ENCODE data around the gene FAF1. TPM values are rescaled to one million over a fixed set of nuclear protein-coding genes. Genes with fewer than 3 reads are reported as not detected.
"Not testable (repeated sequence)": the region's sequence is repeated elsewhere in the genome, so short reads cannot be mapped to it uniquely, and the experiment has no call there.

Gene FAF1
- total RNA-seq, 1 experiment from 2014 or later, result 73.2 TPM

GRCh38 chr1:50934838-50935237 lies 25.2 kb downstream of the FAF1 start:
- DNase-seq (ENCODE audit: low read depth, low spot score), result no peak
- H2AFZ ChIP-seq (ENCODE audit: low read depth, low read length, poor library complexity, severe bottlenecking), result no peak overlapping the region
- H3K27me3 ChIP-seq (ENCODE audit: insufficient read depth, low read length), result no peaks in the 10 kb centered on the region
- H3K9ac ChIP-seq (ENCODE audit: low read length), result no peak overlapping the region
- H3K9me2 ChIP-seq (ENCODE audit: insufficient read depth), result no peaks in the 10 kb centered on the region
- intact Hi-C loops (cut with micrococcal nuclease), result no loop called here
- no peak overlapping the region for H3K27ac ChIP-seq (ENCODE audit: low read depth, low read length)
- TF ChIP-seq SIN3A (IDR thresholded peaks at IDR 0.05; ENCODE audit: low read depth), result no peak
- TF ChIP-seq YY1 (IDR thresholded peaks at IDR 0.05; ENCODE audit: extremely low read depth, insufficient replicate concordance, low read depth, low read length), result no peak
- BruUV-seq (replicated peaks), result no TSS peak
- H3K4me1 ChIP-seq (ENCODE audit: control insufficient read depth in 1 of 2, insufficient read depth in 2 of 2, low read length in 2 of 2), result no peaks in the 10 kb centered on the region
- H3K79me2 ChIP-seq (ENCODE audit: insufficient read depth, low read length), result peaks cover 94% of the 10 kb centered on the region
- no peak overlapping the region for H3K4me2 ChIP-seq (ENCODE audit: low read length)
- no peaks in the 10 kb centered on the region; a peak in 1 of 4 replicates for H3K9me3 ChIP-seq (ENCODE audit: control insufficient read depth in 1 of 2, insufficient read depth in 1 of 2, low read depth in 1 of 2, low read length in 2 of 2)
- POLR2A ChIA-PET, result no interaction called here
- peaks cover 5% of the 10 kb centered on the region; the same call in 1 of the 2 replicates for H4K20me1 ChIP-seq (ENCODE audit: insufficient read depth)
- H3K4me3 ChIP-seq (replicated peaks in 1 of 2; ENCODE audit: low read depth in 1 of 2, low read length in 2 of 2), result no peak overlapping the region
- CTCF ChIA-PET, result no interaction called here
- RAD21 ChIA-PET (ENCODE audit: low non-redundant PET in 1 of 2, low total read pairs in 2 of 2, uncharacterized antibody in 2 of 2, unreplicated experiment in 2 of 2), result no interaction called here
- no peak for ATAC-seq
- H3K36me3 ChIP-seq (ENCODE audit: control insufficient read depth in 1 of 2, insufficient read depth in 2 of 2, low read length in 2 of 2), result no peaks in the 10 kb centered on the region

- H3K79me2 ChIP-seq (ENCODE audit: insufficient read depth, low read length), result peaks cover 94% of the 10 kb centered on the region
- H3K9me2 ChIP-seq (ENCODE audit: insufficient read depth); RAD21 ChIA-PET (ENCODE audit: low non-redundant PET in 1 of 2, low total read pairs in 2 of 2, uncharacterized antibody in 2 of 2, unreplicated experiment in 2 of 2); H3K9ac ChIP-seq (ENCODE audit: low read length); H3K27me3 ChIP-seq (ENCODE audit: insufficient read depth, low read length); DNase-seq (ENCODE audit: low read depth, low spot score); POLR2A ChIA-PET; CTCF ChIA-PET; H3K27ac ChIP-seq (ENCODE audit: low read depth, low read length); H2AFZ ChIP-seq (ENCODE audit: low read depth, low read length, poor library complexity, severe bottlenecking); H3K4me3 ChIP-seq (replicated peaks in 1 of 2; ENCODE audit: low read depth in 1 of 2, low read length in 2 of 2); BruUV-seq (replicated peaks); ATAC-seq; H3K4me1 ChIP-seq (ENCODE audit: control insufficient read depth in 1 of 2, insufficient read depth in 2 of 2, low read length in 2 of 2); H3K36me3 ChIP-seq (ENCODE audit: control insufficient read depth in 1 of 2, insufficient read depth in 2 of 2, low read length in 2 of 2); H4K20me1 ChIP-seq (ENCODE audit: insufficient read depth); H3K9me3 ChIP-seq (ENCODE audit: control insufficient read depth in 1 of 2, insufficient read depth in 1 of 2, low read depth in 1 of 2, low read length in 2 of 2); intact Hi-C loops (cut with micrococcal nuclease); H3K4me2 ChIP-seq (ENCODE audit: low read length): not testable (repeated sequence)
Observed at GRCh38 chr1:50933770-50934169, 26.3 kb downstream of the FAF1 start.

GRCh38 chr1:50932043-50932442 lies 28.0 kb downstream of the FAF1 start:
- H3K9ac ChIP-seq (ENCODE audit: low read length); ATAC-seq; H3K9me2 ChIP-seq (ENCODE audit: insufficient read depth); RAD21 ChIA-PET (ENCODE audit: low non-redundant PET in 1 of 2, low total read pairs in 2 of 2, uncharacterized antibody in 2 of 2, unreplicated experiment in 2 of 2); H3K4me2 ChIP-seq (ENCODE audit: low read length); H3K36me3 ChIP-seq (ENCODE audit: control insufficient read depth in 1 of 2, insufficient read depth in 2 of 2, low read length in 2 of 2); POLR2A ChIA-PET; CTCF ChIA-PET; DNase-seq (ENCODE audit: low read depth, low spot score); BruUV-seq (replicated peaks); H3K4me3 ChIP-seq (replicated peaks in 1 of 2; ENCODE audit: low read depth in 1 of 2, low read length in 2 of 2); H4K20me1 ChIP-seq (ENCODE audit: insufficient read depth); H3K27ac ChIP-seq (ENCODE audit: low read depth, low read length); H2AFZ ChIP-seq (ENCODE audit: low read depth, low read length, poor library complexity, severe bottlenecking); H3K27me3 ChIP-seq (ENCODE audit: insufficient read depth, low read length); H3K4me1 ChIP-seq (ENCODE audit: control insufficient read depth in 1 of 2, insufficient read depth in 2 of 2, low read length in 2 of 2); intact Hi-C loops (cut with micrococcal nuclease); H3K9me3 ChIP-seq (ENCODE audit: control insufficient read depth in 1 of 2, insufficient read depth in 1 of 2, low read depth in 1 of 2, low read length in 2 of 2): not testable (repeated sequence)
- H3K79me2 ChIP-seq (ENCODE audit: insufficient read depth, low read length), result peaks cover 93% of the 10 kb centered on the region
